ENCODE measurements around the gene CCDC122.

- TF ChIP-seq, protein P1, sequence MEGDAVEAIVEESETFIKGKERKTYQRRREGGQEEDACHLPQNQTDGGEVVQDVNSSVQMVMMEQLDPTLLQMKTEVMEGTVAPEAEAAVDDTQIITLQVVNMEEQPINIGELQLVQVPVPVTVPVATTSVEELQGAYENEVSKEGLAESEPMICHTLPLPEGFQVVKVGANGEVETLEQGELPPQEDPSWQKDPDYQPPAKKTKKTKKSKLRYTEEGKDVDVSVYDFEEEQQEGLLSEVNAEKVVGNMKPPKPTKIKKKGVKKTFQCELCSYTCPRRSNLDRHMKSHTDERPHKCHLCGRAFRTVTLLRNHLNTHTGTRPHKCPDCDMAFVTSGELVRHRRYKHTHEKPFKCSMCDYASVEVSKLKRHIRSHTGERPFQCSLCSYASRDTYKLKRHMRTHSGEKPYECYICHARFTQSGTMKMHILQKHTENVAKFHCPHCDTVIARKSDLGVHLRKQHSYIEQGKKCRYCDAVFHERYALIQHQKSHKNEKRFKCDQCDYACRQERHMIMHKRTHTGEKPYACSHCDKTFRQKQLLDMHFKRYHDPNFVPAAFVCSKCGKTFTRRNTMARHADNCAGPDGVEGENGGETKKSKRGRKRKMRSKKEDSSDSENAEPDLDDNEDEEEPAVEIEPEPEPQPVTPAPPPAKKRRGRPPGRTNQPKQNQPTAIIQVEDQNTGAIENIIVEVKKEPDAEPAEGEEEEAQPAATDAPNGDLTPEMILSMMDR (IDR thresholded peaks at IDR 0.05): no peak
- TF ChIP-seq POLR2A (IDR thresholded peaks at IDR 0.05): no peak
Observed at GRCh38 chr13:43786472-43786765, 93.1 kb downstream of the CCDC122 start.
